NCI-H187 treated with DMSO at 0.1 percent for 48 hours (cell line): Measurements from ENCODE around the gene HACD3.
"Not testable (repeated sequence)": the region's sequence is repeated elsewhere in the genome, so short reads cannot be mapped to it uniquely, and the experiment has no call there.

ENCODE experiments used
- DNase-seq: peaks from one replicate; lab custom pipeline; 2025; lab: John Stamatoyannopoulos, UW

HACD3 gene

DNA sequence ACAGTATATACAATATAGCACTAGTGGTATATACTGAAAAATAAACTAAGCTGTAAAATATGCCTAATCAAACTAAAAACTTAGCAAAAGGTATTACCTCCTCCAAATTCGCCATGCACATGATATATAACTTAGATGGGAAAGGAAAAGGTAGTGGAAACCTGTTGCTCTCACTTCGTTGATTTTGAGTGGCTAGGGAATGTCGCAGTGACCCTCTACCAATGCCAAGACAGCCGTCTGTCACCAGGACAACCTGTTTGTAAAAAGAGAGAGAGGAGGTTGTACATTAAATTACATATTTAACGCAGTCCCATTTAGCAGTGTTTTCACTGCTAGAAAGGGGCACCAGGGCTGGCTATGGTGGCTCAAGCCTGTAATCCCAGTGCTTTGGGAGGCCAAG is 69.4 kb downstream of the HACD3 start:
- no peak for DNase-seq

DNA sequence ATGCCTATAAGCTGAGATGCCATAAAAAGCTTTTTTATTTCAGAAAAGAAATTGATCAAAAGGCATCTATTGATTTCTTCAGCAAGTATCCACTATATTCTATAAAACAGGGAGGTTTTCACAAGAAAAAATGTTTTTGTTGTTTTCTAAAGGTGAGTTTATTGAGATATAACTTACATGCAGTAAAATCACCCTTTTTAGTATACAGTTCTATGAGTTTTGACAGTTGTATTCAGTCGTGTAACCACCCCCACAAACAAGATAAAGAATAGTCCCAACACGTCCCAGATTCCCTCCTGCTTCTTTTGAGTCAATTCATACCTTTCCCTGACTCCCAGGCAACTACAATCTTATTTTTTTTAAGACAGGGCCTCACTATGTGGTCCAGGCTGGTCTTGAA is 72.9 kb downstream of the HACD3 start:
- no peak for DNase-seq

DNA sequence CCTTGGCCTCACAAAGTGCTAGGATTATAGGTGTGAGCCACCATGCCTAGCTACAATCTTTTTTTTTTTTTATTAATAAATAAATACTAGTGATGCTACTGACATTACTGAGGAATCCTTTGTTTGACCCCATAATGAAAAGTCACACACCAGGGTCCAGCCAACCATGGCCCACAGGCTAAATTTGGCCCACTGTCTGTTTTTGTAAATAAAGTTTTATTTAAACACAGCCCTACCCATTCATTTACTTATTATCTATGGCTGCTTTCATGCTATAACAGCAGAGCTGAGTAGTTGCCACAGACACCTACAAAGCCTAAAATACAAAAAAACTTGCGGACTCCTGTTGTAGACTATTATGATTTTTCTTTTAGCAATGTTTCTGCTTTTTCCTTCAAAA is 73.3 kb downstream of the HACD3 start:
- no peak for DNase-seq

DNA sequence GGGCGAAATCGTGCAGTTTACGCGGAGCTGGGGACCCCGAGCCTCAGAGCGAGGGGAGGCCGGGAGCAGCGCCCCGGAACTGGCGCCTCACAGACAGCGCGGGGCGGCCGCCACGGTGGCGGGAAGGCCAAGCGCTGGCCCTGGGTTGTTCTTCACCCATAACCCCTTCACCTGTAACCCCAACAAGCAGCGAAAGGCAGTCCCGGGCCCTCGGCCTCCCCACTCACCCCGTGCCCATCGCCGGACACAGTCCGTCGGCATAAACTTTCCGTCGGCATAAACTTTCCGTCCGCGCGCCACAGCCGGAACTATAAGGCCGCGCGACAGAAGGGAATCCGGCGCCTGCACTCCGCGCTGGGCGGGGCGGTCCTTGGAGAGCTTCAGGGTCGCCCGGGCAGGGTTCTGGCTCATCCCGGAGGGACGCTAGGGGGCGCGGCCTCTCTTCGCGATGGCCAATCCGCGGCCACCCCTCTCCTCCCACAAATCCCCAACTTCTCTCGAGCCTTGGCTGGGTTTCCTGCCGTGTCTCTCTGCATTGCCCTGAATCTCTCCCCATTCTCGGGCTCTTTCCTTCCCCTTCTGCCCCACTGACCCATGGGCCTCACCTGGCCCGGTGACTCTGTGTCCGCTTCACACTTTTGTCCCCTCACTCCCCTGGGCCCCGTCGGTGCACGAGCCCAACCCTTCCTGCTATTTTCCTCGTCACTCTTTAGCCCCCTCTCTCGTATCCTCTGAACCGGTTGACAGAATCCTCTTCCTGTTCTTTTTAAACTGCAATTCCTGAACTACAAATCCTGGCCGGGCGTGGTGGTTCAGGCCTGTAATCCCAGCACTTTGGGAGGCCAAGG is 80.8 kb downstream of the HACD3 start, which contains the start of gene INTS14:
Gene INTS14 (minus strand): TSS at position 261 of the 848 bp plus-strand sequence. CDS start 3,751 bp downstream, outside the sequence.
- peak; percentile 52 for DNase-seq

DNA sequence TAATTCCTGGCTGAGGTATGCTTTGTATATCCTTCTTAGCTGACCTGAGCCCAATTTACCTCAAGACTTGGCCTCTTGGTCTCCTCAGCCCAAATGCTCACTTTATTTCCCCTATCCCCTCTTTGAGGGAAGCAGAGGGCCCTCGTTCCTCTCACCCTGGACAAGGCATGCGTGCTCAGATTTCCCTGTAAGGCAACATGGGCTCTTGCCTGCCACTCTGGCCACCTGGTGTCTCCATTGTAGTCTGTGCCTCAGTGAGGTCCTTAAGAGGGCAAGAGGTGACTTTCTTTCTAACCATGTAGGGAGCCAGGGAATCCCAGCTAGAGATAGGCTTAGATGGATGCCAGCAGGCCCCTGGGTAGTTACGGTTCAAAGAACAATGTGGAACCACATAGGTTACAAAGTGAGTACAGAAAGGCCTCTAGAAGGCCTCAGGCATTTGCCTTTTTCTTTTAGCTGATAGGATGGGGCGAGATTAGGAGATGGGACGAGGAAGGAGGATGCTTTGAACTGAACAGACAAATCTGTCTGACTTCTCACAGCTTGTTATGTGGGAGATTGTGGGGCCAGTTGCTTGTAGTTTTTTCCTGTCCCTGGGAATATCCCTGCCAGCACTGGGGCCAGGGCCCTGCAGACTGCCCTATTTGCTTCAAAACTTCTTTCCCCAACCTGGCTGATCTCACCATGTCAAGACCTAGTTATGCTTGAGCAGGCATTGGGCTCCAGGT is 81.8 kb downstream of the HACD3 start:
- DNase-seq = no peak

DNA sequence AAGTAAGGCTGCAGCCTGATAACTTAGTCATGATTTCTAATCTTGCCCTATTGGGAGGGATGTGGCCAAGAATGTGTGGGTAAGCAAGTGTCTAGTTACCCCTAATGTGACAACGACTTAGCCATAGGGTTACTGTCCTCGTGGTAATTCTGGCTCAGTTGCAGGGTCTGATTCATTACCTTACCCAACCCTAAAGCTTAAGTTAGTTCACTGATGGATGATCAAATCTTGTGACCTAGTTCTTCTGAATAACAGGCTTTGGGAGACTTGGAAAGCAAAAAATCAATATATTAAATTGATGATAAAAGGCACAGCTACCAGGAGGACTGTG is 82.3 kb downstream of the HACD3 start:
- DNase-seq = no peak

DNA sequence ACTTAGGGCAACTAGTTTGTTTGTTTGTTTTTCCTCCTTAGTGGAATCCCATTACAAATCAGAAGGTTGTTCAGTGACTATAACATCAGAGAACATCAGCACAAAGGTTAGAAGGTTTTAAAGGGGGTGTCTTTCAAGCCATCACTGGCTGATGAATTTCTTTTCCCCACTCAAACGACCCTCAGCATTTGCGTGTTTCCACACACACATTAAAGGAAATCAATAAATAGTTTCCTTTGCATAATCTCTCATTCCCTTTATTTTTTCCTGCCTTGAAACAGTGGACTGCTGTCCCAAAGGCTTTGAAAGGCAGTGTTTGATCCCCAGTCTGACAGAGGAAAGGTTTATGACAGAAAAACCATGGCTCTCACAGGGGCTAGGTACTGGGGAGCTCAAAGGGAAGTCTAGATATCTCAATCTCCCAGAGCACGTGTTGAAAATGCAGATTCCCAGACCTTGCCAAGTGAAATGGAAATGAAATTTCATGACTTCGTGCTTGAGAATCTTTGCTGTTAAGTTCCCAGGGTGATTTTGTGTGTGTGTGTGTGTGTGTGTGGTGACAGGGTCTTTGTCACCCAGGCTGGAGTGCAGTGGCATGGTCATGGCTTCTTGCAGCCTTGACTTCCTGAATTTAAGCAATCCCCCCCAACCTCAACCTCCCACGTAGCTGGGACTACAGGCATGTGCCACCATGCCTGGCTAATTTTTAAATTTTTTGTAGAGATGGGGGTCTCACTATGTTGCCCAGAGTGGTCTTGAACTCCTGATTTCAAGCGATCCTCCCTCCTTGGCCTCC is 82.9 kb downstream of the HACD3 start:
- no peak for DNase-seq

DNA sequence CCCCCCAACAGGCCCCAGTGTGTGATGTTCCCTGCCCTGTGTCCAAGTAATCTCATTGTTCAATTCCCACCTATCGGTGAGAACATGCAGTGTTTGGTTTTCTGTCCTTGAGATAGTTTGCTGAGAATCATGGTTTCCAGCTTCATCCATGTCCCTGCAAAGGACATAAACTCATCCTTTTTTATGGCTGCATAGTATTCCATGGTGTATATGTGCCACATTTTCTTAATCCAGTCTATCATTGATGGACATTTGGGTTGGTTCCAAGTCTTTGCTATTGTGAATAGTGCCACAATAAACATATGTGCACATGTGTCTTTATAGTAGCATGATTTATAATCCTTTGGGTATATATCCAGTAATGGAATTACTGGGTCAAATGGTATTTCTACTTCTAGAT is 85.6 kb downstream of the HACD3 start:
- DNase-seq = not testable (repeated sequence)

DNA sequence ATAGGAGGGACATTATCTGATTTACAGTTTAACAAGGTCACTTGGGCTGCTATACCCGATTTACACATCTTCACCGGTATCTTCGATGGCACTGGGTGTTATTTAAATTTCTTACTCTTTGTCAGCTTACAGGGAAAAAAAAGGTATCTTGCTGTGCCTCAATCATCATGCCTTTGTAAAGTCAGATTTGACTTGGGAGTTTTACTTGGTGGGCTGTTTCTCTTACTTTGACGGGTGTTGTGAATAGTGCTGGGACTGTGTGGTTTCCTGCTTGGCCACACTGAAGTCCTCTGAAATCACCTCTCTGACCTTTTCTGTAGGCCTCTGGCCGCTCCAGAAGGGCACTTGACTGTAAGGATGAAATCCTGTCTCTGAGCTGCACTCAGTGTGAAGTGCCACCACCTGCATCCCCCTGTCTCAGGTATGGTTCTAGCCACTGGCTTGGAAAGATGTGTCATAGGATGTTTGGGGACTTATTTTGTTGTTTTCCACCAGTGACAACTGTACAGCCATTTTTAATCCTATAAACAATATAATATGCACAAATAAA is 88.4 kb downstream of the HACD3 start:
- DNase-seq = no peak

DNA sequence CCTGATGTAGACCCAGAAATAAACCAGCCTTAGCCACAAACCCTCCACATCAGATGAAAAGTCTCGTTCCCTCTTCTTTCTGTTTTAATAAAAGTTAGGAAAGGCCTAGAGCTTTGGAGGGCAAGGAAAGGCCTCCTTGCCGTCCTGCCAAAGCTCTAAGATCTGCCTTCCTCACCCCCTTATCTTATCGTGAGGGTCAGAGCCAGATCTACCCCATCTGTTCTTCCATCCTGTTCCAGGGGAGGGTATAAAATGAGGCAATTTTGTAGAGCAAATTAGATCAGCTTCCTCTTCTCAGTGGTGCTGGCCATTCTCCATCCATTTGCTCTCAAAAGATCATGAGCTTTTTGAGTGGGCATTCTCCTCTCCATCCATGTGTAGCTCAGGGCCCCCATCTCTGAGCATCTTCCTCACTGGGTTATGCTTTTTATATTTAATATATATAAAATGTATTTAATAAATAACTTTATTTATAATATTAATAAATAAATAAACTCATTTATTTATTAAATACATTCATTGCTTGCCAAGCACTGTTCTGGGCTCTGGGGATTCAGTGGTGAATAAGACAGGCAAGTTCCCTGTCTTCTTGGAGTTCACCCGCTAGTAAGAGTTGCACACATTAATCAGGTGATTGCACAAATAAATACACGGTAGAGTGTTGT is 89.5 kb downstream of the HACD3 start:
- no peak for DNase-seq

DNA sequence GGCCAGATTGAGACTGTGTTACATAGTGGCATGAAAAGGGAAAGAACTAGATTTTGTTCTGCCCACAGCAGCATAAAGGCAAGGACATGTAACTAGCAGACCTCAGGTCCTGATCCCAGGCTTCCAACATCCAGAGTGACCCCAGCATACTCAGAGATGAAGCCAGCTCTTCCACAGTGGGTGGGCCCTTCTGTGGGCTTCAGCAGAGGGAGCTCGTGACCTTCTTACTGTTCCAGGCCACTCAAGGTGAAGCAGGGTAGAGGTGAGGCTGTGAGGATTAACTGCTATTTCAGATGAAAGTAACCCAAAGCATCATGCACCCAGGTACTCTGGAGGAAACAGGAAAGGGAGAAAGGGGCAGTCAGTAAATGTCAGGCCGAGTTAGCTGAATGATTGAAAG is 90.6 kb downstream of the HACD3 start:
- DNase-seq = no peak

DNA sequence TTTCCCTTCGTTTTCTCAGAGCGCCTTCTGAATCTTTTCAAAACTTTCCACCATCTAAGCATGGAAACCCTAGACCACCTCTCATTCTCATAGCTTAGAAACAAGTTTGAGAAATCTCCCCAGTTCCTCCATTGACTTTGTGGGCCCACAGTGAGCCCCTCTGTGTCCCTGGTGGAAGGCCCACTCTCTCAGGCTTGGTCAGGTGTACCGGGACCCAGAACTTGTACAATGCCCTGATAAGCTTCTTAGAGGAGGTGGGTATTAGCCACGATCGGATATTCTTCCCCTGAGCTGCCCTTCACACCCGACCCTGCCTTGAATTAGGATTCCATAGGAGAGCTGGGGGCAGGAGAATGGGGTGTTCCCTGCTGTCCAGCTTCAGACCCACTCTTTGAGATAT is 91.4 kb downstream of the HACD3 start, which contains the start of gene SLC24A1:
Gene SLC24A1 (plus strand): TSS at position 301 of the 400 bp plus-strand sequence. CDS start 2,143 bp downstream, outside the sequence.
- DNase-seq = no peak

DNA sequence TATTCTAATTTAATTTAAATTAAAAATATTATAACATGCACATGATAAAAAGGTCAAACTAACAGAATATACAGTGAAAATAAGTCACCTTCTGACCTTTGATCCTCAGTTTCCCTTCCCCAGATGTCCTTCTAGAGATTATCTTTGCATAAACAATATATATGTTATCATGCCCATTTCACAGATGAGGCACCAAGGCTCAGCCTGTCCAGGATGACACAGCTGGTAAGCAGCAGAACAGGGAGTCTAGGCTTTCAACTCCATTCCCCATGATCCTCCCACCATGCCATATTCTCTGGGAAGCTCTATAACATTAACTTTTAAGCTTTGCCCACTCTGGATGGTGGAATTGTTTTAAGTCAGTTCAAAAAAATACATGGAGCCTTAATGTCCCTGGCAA is 92.8 kb downstream of the HACD3 start:
- DNase-seq = no peak

DNA sequence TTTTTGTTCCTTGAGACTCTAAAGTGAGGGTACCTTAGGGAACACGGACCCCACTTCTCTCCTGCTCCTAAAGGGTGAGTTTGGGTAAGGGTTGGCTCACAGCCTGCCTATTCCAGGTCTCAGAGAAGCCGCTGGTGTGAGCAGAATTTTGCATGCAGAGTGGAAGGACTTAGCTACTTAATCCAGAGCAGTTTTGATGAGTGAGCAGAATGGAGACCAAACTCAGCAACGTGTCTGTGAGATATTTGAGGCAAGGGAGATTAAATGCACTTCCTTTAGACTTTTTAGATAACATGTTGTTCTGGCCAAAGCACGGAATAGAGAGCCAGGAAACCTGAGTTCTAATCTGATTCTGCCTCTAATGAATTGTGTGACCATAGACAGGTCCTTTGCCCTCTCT is 96.6 kb downstream of the HACD3 start:
- no peak for DNase-seq
